Ovary (tissue), 3 donors: ENCODE results near the gene OOEP.

Experiments
- EP300 ChIP-seq: sonication (generic); formaldehyde crosslinking; IDR thresholded peaks from one replicate; pipeline ENCODE4 v1.6.1; 2017; ENCODE audit warnings: antibody characterized with exemption
- POLR2A ChIP-seq: fragments of 450-650 bp; IDR thresholded peaks from one replicate; pipeline ENCODE4 v1.6.1; 2017; ENCODE audit warnings: antibody characterized with exemption, mild to moderate bottlenecking, moderate library complexity
- TF ChIP-seq, protein P1 (sequence below), 3 donors: fragments of 450-650 bp in 2 of 3; fragments of 200-600 bp in 1 of 3; IDR thresholded peaks; one replicate each; pipeline versions ENCODE4 v1.5.1 to v1.8.0; 2016 to 2022; ENCODE audit warnings: antibody characterized with exemption in 3 of 3, mild to moderate bottlenecking in 1 of 3
- donor health status: DM: no; HTN: no; CAD: no.

- TF ChIP-seq, protein P1, sequence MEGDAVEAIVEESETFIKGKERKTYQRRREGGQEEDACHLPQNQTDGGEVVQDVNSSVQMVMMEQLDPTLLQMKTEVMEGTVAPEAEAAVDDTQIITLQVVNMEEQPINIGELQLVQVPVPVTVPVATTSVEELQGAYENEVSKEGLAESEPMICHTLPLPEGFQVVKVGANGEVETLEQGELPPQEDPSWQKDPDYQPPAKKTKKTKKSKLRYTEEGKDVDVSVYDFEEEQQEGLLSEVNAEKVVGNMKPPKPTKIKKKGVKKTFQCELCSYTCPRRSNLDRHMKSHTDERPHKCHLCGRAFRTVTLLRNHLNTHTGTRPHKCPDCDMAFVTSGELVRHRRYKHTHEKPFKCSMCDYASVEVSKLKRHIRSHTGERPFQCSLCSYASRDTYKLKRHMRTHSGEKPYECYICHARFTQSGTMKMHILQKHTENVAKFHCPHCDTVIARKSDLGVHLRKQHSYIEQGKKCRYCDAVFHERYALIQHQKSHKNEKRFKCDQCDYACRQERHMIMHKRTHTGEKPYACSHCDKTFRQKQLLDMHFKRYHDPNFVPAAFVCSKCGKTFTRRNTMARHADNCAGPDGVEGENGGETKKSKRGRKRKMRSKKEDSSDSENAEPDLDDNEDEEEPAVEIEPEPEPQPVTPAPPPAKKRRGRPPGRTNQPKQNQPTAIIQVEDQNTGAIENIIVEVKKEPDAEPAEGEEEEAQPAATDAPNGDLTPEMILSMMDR (IDR thresholded peaks at IDR 0.05) = no peak
- no peak for TF ChIP-seq POLR2A
- TF ChIP-seq EP300 = no peak
These were observed 25.1 kb upstream of the OOEP start, which contains the start of gene DDX43 for GRCh38 chr6:73394577-73395354.
